GM23248 (cell line): ENCODE data around the gene DNHD1. TPM values are rescaled to one million over a fixed set of nuclear protein-coding genes. Genes with fewer than 3 reads are reported as not detected.

ENCODE experiments used
- DNase-seq: peaks from one replicate; pipeline ENCODE4 v3.0.0-alpha.2; 2015
- H2AFZ ChIP-seq: fragments of 200-600 bp; sonication (generic); 2 replicates; pipeline ENCODE4 v1.6.1; 2016; ENCODE audit warnings: antibody characterized with exemption
- H3F3A ChIP-seq: fragments of 200-600 bp; sonication (generic); 2 replicates; pipeline ENCODE4 v1.6.1; 2016; ENCODE audit warnings: mild to moderate bottlenecking, antibody characterized with exemption, mixed run types; ENCODE audit not compliant: insufficient read depth
- H3K27ac ChIP-seq: fragments of 200-600 bp; sonication (generic); 2 replicates; pipeline ENCODE4 v1.5.1; 2016; ENCODE audit warnings: mild to moderate bottlenecking
- H3K27me3 ChIP-seq: fragments of 200-600 bp; sonication (generic); replicated peaks from 2 replicates; pipeline ENCODE4 v1.6.1; 2016; ENCODE audit warnings: mild to moderate bottlenecking; ENCODE audit not compliant: insufficient read depth
- H3K36me3 ChIP-seq: fragments of 200-600 bp; sonication (generic); 2 replicates; pipeline ENCODE4 v1.6.1; 2016; ENCODE audit warnings: low read depth, mild to moderate bottlenecking
- H3K4me1 ChIP-seq: fragments of 200-600 bp; sonication (generic); 2 replicates; pipeline ENCODE4 v1.6.1; 2016; ENCODE audit warnings: mild to moderate bottlenecking; ENCODE audit not compliant: insufficient read depth
- H3K4me2 ChIP-seq: fragments of 200-600 bp; sonication (generic); one replicate; pipeline ENCODE4 v1.6.1; 2016; ENCODE audit warnings: mild to moderate bottlenecking; ENCODE audit not compliant: unreplicated experiment
- H3K4me3 ChIP-seq: fragments of 200-600 bp; sonication (generic); 2 replicates; pipeline ENCODE4 v1.5.1; 2016; ENCODE audit warnings: mild to moderate bottlenecking
- H3K79me2 ChIP-seq: fragments of 200-600 bp; sonication (generic); 2 replicates; pipeline ENCODE4 v1.6.1; 2016; ENCODE audit warnings: mild to moderate bottlenecking; ENCODE audit not compliant: insufficient read depth
- H3K9ac ChIP-seq: fragments of 200-600 bp; sonication (generic); 2 replicates; pipeline ENCODE4 v1.6.1; 2016; ENCODE audit warnings: mild to moderate bottlenecking
- H3K9me2 ChIP-seq: fragments of 200-600 bp; sonication (generic); 2 replicates; pipeline ENCODE4 v1.6.1; 2016; ENCODE audit warnings: mixed run types, mild to moderate bottlenecking, moderate library complexity; ENCODE audit not compliant: insufficient read depth
- H3K9me3 ChIP-seq: fragments of 200-600 bp; sonication (generic); one replicate; pipeline ENCODE4 v1.6.1; 2017; ENCODE audit warnings: low read depth
- H4K20me1 ChIP-seq: fragments of 200-600 bp; sonication (generic); 2 replicates; pipeline ENCODE4 v1.6.0; 2016; ENCODE audit not compliant: insufficient read depth
- EZH2 ChIP-seq: fragments of 200-600 bp; sonication (generic); IDR thresholded peaks from 2 replicates; pipeline ENCODE4 v1.6.1; 2018; ENCODE audit warnings: antibody characterized with exemption, mild to moderate bottlenecking; ENCODE audit not compliant: insufficient read depth, poor library complexity, severe bottlenecking
- EZH2phosphoT487 ChIP-seq: fragments of 200-600 bp; sonication (generic); IDR thresholded peaks from 2 replicates; pipeline ENCODE4 v1.6.1; 2018; ENCODE audit warnings: antibody characterized with exemption, moderate library complexity, mild to moderate bottlenecking, low read depth; ENCODE audit not compliant: insufficient read depth
- WGBS, 2 experiments: methylation state at CpG; one replicate each; pipeline ENCODE4 v1.1.6; 2015 to 2017; ENCODE audit warnings: low lambda C conversion rate in 2 of 2, low coverage in 1 of 2; ENCODE audit errors: missing lambda C conversion rate in 2 of 2; 5-methylcytosine and 5-hydroxymethylcytosine counted together
- in situ Hi-C: fragments of 300-500 bp; cut with MboI; formaldehyde crosslinking; loops from 2 replicates; pipeline ENCODE4 v1.15.0; 2020
- polyA plus RNA-seq: library from polyadenylated mRNA; unstranded; fragments of >200 nt; fragmentation: Nextera tagmentation; extraction: Ambion mirVana; gene quantifications from 2 replicates; pipeline ENCODE4 v1.2.1, GENCODE V29; 2016
- total RNA-seq: library from RNA; depleted of rRNA; stranded (reverse); fragments of >200 nt; shearing (Covaris generic); gene quantifications from 2 replicates; pipeline ENCODE4 v1.2.3, GENCODE V29; 2014

DNHD1 gene
- total and polyA plus RNA-seq, 2 experiments from 2014 or later: 1.1 to 2.2 TPM

GRCh38 chr11:6588018-6588417 lies 90.9 kb downstream of the DNHD1 start:
- no peaks in the 10 kb centered on the region for H3K27me3 ChIP-seq
- H3F3A ChIP-seq: peaks cover 19% of the 10 kb centered on the region
- H3K4me2 ChIP-seq: no peak overlapping the region
- H2AFZ ChIP-seq: no peak overlapping the region
- no peaks in the 10 kb centered on the region for H3K4me1 ChIP-seq
- no peaks in the 10 kb centered on the region for H3K9me2 ChIP-seq
- TF ChIP-seq EZH2 (no peak), EZH2phosphoT487 (no peak)
- WGBS, 2 experiments: 89 to 98% methylated on average over 1 of the region's 1 CpG
- no peaks in the 10 kb centered on the region for H3K9me3 ChIP-seq
- H3K79me2 ChIP-seq: no peaks in the 10 kb centered on the region
- H3K9ac ChIP-seq: no peak overlapping the region
- no peak overlapping the region for H3K4me3 ChIP-seq
- no peak for DNase-seq
- in situ Hi-C loops: no loop called here
- H3K36me3 ChIP-seq: 0 out of 2 replicates have a peak, but pooled peaks cover 7% of the 10 kb centered on the region
- H3K27ac ChIP-seq: no peak overlapping the region
- no peaks in the 10 kb centered on the region for H4K20me1 ChIP-seq

GRCh38 chr11:6594142-6594768 lies 97.2 kb downstream of the DNHD1 start:
- Histone ChIP-seq H3K36me3 (peaks cover 21% of the 10 kb centered on the region; the same call in 1 of the 2 replicates), H3K79me2 (peaks cover 22% of the 10 kb centered on the region), H3K27ac (no peak overlapping the region), H3F3A (peaks cover 11% of the 10 kb centered on the region; the same call in 1 of the 2 replicates), H3K9ac (no peak overlapping the region), H2AFZ (no peak overlapping the region), H3K9me2 (no peaks in the 10 kb centered on the region), H4K20me1 (no peaks in the 10 kb centered on the region), H3K4me1 (no peaks in the 10 kb centered on the region), H3K27me3 (no peaks in the 10 kb centered on the region), H3K9me3 (no peaks in the 10 kb centered on the region), H3K4me3 (no peak overlapping the region), H3K4me2 (no peak overlapping the region)
- 82 to 83% methylated on average over 3 of the region's 3 CpGs for WGBS, 2 experiments
- TF ChIP-seq EZH2phosphoT487: no peak
- no peak for TF ChIP-seq EZH2
- no peak for DNase-seq
- in situ Hi-C loops: no loop called here

GRCh38 chr11:6596239-6596877 lies 99.3 kb downstream of the DNHD1 start:
- Histone ChIP-seq H3K27me3 (no peaks in the 10 kb centered on the region), H3K4me1 (no peaks in the 10 kb centered on the region), H3K9ac (no peak overlapping the region), H3K4me2 (no peak overlapping the region), H4K20me1 (no peaks in the 10 kb centered on the region), H2AFZ (no peak overlapping the region), H3K27ac (no peak overlapping the region), H3K36me3 (peaks cover 36% of the 10 kb centered on the region; the same call in 1 of the 2 replicates), H3K79me2 (peaks cover 43% of the 10 kb centered on the region), H3F3A (no peaks in the 10 kb centered on the region), H3K9me2 (no peaks in the 10 kb centered on the region), H3K4me3 (no peak overlapping the region), H3K9me3 (no peaks in the 10 kb centered on the region)
- 54 to 63% methylated on average over 5 of the region's 5 CpGs for WGBS, 2 experiments
- no peak for TF ChIP-seq EZH2phosphoT487
- no peak for TF ChIP-seq EZH2
- in situ Hi-C loops: no loop called here
- no peak for DNase-seq

- H3K79me2 ChIP-seq: peaks cover 64% of the 10 kb centered on the region
- peaks cover 8% of the 10 kb centered on the region for H3K4me1 ChIP-seq
- H3K9me3 ChIP-seq: no peaks in the 10 kb centered on the region
- no peaks in the 10 kb centered on the region for H3K9me2 ChIP-seq
- in situ Hi-C loops: no loop called here
- peaks cover 36% of the 10 kb centered on the region; the same call in 1 of the 2 replicates for H3K36me3 ChIP-seq
- H3K27me3 ChIP-seq: no peaks in the 10 kb centered on the region
- WGBS, 2 experiments: 81 to 86% methylated on average over 3 of the region's 3 CpGs
- TF ChIP-seq EZH2phosphoT487 (no peak), EZH2 (no peak)
- H3F3A ChIP-seq: no peaks in the 10 kb centered on the region
- H3K9ac ChIP-seq: no peak overlapping the region
- no peak overlapping the region for H3K27ac ChIP-seq
- no peak overlapping the region for H3K4me3 ChIP-seq
- H3K4me2 ChIP-seq: no peak overlapping the region
- no peak overlapping the region for H2AFZ ChIP-seq
- no peaks in the 10 kb centered on the region for H4K20me1 ChIP-seq
- DNase-seq: no peak
Measured at GRCh38 chr11:6598555-6598954, 101.5 kb downstream of the DNHD1 start.
